HCT116 (cell line): Measurements from ENCODE around the gene SERPINB8.

Experiments used
- ELF1 ChIP-seq: IDR thresholded peaks from 2 replicates; pipeline ENCODE4 v1.6.1; 2012; ENCODE audit warnings: low read depth, borderline replicate concordance
- EZH2 ChIP-seq: fragments of 200-600 bp; sonication (generic); IDR thresholded peaks from 2 replicates; pipeline ENCODE4 v1.6.1; 2017; ENCODE audit warnings: antibody characterized with exemption, mixed run types
- POLR2A ChIP-seq: IDR thresholded peaks from 2 replicates; pipeline ENCODE4 v1.7.0; 2011; ENCODE audit warnings: borderline replicate concordance; ENCODE audit not compliant: insufficient read depth, insufficient read length; ENCODE audit errors: extremely low read depth
- POLR2AphosphoS5 ChIP-seq: IDR thresholded peaks from 2 replicates; pipeline ENCODE4 v1.6.1; 2011; ENCODE audit warnings: mild to moderate bottlenecking, low read depth, low read length, moderate library complexity
- SIN3A ChIP-seq: IDR thresholded peaks from 2 replicates; pipeline ENCODE4 v1.6.1; 2012; ENCODE audit warnings: low read depth
- SP1 ChIP-seq: IDR thresholded peaks from 2 replicates; pipeline ENCODE4 v1.6.1; 2012; ENCODE audit warnings: low read depth
- TCF7L2 ChIP-seq: IDR thresholded peaks from 2 replicates; pipeline ENCODE4 v1.7.0; 2011; ENCODE audit warnings: borderline replicate concordance, inconsistent platforms; ENCODE audit not compliant: insufficient read depth, insufficient read length; ENCODE audit errors: extremely low read depth
- YY1 ChIP-seq: IDR thresholded peaks from 2 replicates; pipeline ENCODE4 v1.6.1; 2011; ENCODE audit warnings: low read length, low read depth, moderate library complexity, mild to moderate bottlenecking; ENCODE audit not compliant: insufficient replicate concordance; ENCODE audit errors: extremely low read depth
- ZNF274 ChIP-seq: fragments of 200-500 bp; sonication (Bioruptor generic); IDR thresholded peaks from 2 replicates; pipeline ENCODE4 v1.6.1; 2014; ENCODE audit warnings: mild to moderate bottlenecking, low read depth, low read length, inconsistent platforms
- TF ChIP-seq, protein P1 (sequence below), 3 experiments: fragments of 200-600 bp in 1 of 3; sonication (generic) in 1 of 3; IDR thresholded peaks in 2 of 3; conservative IDR thresholded peaks in 1 of 3; 2 replicates each; pipeline ENCODE4 v1.5.1; 2012 to 2017; ENCODE audit warnings: low read depth in 2 of 3, low read length in 2 of 3, antibody characterized with exemption in 1 of 3, borderline replicate concordance in 1 of 3, control low read depth in 1 of 3, mild to moderate bottlenecking in 1 of 3, mixed read lengths in 1 of 3, mixed run types in 1 of 3, moderate library complexity in 1 of 3; ENCODE audit not compliant: insufficient read depth in 1 of 3
- TF ChIP-seq, protein P2 (sequence below): IDR thresholded peaks from 2 replicates; pipeline ENCODE4 v1.6.1; 2012
- TF ChIP-seq, protein P3 (sequence below): IDR thresholded peaks from 2 replicates; pipeline ENCODE4 v1.6.1; 2011; ENCODE audit warnings: mild to moderate bottlenecking, low read length, moderate library complexity; ENCODE audit not compliant: insufficient replicate concordance; ENCODE audit errors: extremely low read depth

DNA sequence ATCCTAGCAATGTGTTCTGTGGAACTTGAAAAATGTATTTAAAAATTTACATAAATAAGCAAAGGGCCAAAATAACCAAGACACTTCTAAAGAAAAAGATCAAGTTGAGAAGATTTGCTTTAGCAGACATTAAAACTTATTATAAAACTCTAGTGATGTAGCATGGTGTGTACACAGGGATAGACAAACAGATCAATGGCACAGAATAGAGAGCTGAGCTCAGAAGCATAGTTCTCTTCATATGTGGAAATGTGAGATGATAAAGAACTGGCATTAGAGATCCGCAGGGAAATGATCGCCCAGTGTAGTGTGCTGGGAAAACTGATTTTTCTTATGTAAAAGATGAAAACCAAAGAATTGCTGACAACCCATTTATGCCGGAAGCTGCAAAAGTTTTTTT is 39.4 kb downstream of the SERPINB8 start:
- no peak for TF ChIP-seq POLR2A
- no peak for TF ChIP-seq ELF1
- TF ChIP-seq, protein P1, sequence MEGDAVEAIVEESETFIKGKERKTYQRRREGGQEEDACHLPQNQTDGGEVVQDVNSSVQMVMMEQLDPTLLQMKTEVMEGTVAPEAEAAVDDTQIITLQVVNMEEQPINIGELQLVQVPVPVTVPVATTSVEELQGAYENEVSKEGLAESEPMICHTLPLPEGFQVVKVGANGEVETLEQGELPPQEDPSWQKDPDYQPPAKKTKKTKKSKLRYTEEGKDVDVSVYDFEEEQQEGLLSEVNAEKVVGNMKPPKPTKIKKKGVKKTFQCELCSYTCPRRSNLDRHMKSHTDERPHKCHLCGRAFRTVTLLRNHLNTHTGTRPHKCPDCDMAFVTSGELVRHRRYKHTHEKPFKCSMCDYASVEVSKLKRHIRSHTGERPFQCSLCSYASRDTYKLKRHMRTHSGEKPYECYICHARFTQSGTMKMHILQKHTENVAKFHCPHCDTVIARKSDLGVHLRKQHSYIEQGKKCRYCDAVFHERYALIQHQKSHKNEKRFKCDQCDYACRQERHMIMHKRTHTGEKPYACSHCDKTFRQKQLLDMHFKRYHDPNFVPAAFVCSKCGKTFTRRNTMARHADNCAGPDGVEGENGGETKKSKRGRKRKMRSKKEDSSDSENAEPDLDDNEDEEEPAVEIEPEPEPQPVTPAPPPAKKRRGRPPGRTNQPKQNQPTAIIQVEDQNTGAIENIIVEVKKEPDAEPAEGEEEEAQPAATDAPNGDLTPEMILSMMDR (IDR thresholded peaks at IDR 0.05 in 2 of 3, conservative IDR thresholded peaks at IDR 0.05 in 1 of 3; ENCODE audit: borderline replicate concordance in 1 of 3, insufficient read depth in 1 of 3, low read depth in 2 of 3, low read length in 2 of 3) = no peak
- no peak for TF ChIP-seq TCF7L2
- TF ChIP-seq, protein P2, sequence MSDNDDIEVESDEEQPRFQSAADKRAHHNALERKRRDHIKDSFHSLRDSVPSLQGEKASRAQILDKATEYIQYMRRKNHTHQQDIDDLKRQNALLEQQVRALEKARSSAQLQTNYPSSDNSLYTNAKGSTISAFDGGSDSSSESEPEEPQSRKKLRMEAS = no peak
- TF ChIP-seq EZH2 = no peak
- no peak for TF ChIP-seq POLR2AphosphoS5
- no peak for TF ChIP-seq YY1
- TF ChIP-seq ZNF274 = no peak
- TF ChIP-seq SIN3A = no peak
- TF ChIP-seq, protein P3, sequence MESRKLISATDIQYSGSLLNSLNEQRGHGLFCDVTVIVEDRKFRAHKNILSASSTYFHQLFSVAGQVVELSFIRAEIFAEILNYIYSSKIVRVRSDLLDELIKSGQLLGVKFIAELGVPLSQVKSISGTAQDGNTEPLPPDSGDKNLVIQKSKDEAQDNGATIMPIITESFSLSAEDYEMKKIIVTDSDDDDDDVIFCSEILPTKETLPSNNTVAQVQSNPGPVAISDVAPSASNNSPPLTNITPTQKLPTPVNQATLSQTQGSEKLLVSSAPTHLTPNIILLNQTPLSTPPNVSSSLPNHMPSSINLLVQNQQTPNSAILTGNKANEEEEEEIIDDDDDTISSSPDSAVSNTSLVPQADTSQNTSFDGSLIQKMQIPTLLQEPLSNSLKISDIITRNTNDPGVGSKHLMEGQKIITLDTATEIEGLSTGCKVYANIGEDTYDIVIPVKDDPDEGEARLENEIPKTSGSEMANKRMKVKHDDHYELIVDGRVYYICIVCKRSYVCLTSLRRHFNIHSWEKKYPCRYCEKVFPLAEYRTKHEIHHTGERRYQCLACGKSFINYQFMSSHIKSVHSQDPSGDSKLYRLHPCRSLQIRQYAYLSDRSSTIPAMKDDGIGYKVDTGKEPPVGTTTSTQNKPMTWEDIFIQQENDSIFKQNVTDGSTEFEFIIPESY = no peak
- TF ChIP-seq SP1 = no peak
